ENCODE results near the gene BABAM2.

BABAM2 gene

DNA sequence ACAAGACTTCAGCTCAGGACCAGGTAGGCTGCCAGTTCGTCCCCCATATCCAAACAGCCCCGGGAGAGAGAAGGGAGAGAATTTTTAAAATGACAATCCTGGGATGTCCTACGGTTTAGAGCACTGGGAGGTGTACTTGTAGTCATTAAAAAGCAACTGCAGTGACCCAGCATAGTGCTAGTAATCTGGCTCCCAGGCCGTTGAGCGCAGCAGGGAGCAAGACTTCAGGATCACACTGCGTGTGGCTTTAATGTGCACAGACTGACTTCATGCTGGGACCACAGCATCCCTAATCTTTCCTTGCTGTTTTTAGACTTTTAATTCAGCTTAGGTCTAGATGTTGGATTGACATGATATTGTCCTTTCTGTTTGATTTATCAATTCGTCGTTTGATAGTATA, 282.8 kb downstream of the BABAM2 start:
- no peak for DNase-seq

DNA sequence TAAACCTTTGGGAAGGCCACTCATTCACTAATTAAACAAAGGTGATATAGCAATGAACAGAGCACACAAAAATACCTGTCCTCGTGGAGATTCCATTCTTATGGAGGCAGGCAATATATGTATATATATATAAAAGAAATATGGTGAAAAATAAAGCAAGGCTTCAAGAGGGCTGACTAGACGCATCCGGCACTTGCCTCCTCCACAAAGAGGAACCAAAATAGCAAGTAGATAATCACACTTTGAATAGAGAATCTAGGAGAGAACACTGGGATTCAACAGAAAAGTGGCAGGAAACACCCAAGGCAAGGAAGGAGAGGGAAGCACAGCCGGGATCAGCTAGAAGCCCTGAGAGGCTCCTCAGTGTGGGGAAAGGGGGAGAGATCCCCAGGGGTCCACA, 283.7 kb downstream of the BABAM2 start:
- DNase-seq: no peak

DNA sequence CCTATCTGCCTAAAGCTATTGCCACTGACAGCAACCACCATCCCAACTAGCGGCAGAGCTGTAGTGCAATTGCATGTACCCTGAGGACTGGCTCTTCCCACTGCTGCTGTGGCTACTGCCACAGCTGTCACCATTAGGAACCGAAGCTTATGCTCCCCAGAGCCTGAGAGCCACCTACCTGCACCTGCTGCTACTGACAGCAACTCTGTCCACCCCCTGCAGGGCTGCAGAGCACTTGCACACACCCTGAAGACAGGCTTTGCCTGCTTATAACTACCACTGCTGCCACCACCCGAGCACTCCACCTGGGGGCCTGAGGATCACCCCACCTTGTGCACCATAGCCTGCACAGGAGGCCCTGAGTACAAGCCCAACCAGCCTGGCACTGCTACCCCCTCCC, 284.5 kb downstream of the BABAM2 start:
- no peak for DNase-seq

DNA sequence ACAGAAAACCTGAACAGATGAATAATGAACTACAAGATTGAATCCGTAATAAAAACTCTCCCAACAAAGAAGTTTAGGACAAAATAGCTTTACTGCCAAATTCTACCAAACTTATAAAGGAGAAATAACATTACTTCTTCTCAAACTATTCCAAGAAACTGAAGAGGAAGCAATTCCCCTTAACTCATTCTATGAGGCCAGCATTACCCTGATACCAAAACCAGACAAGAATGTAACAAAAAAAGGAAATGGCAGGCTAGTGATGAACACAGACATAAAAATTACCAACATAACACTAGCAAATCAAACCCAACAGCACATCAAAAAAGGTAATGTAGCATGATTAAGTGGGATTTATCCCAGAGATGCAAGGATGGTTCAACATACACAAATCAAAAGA, 288.4 kb downstream of the BABAM2 start:
- DNase-seq: no peak

DNA sequence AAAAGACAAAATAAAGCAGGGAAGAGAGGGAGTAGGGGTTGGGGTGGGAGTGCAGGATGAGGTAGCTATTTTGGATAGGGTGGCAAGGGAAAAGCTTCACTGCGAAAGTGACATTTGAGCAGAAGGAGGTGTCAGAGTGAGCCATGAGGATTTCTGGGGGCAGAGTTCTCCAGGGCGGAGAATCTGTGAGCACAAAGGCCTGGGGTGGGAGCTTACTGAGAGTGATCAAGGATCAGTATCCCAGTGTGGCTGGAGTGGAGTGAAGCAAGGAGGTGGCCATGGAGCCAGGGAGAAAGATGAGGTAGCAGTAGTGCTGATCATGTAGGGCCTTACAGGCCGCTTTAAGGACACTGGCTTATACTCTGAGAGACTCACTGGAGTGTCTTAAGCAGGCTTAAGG, 291.3 kb downstream of the BABAM2 start:
- DNase-seq: no peak

DNA sequence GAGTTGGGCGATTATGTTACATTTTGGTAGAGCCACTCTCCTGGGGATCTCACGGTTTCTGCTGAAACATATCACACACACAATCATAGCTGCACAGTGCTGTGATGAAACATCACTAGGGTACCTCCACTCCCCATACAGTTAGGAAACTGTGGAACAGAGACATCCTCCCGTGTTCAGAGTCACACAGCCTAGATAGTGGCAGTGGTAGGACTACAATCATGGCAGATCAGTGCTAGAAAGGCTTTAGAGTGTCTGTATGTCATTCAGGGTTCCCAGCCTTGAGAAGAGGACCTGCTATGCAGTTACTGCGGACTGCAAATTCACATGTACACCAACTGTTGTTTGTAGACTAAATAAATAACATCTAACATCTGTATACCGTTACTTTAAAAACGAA, 291.8 kb downstream of the BABAM2 start:
- no peak for DNase-seq

DNA sequence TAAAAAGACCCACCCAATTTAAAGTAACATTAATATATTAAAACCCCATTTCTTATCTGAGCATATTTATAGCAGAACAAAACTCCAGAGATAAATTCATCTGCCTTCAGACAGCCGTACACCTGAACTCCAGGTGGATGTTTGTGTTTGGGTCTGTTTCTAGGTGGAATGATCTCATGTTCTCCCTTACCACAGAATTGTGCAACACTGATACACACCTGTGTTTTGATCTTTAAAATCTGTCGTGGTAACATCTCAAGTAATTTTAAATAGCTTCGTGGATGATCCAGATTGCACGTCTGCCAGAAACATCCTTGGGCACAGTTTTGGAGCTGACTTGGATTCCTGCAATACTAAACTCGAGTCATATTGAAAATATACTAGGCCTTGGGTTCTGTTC, 294.6 kb downstream of the BABAM2 start:
- DNase-seq: no peak

DNA sequence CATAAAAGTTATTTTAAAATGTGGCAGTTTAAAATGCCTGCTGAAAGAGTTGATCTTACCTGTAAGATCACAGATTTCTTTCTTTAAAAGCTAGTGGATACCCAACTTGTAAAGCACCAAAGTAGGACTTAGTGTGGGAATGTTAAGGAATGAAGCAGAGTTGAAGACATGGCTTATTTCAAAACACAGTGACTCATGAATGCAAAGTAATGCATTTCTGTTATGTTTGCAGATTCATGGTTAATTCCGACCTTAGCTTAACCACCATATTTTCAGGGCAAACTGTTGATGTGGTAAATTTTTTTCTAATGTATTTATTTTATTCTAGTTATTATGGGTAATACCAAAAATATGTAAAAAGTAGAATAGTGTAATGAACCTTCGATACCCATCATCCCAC, 295.4 kb downstream of the BABAM2 start:
- no peak for DNase-seq

DNA sequence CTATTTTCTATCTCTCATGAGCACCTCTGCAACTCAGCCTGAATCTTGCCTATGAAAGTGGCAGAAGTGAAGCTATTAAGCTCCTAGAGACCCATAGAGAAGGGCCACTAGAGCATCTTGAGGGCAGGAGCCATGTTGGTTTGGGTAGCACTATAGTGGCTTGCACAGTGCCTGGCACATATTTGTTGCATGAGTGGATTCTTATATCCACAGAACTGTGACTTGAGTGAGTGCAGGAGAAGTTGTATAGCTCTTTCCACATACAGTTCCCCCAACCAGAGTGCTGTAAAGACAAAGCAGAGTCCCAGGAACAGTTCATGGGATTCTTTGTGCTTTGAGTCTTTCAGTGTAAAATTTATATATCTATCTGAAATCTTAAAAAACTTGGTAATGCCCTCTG, 296.7 kb downstream of the BABAM2 start:
- DNase-seq: no peak

DNA sequence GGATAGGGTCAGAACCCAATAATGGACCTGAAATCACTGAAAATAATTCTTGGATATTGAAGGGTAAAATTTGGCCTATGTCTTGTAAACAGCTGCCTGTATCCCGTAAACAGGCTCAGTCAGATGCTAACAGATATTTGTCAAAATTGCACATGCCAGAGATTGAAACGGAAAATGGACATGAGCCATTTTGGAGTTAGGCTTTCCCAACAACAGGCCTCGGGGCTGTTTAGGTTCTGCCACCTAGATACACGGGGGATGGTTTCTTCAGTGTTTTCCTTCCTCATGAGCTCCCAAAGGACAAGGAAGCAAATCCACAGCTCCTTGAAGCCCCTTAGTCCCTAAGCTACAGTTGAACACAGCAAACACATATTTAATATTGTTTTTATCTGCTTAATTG, 297.9 kb downstream of the BABAM2 start:
- DNase-seq: no peak

DNA sequence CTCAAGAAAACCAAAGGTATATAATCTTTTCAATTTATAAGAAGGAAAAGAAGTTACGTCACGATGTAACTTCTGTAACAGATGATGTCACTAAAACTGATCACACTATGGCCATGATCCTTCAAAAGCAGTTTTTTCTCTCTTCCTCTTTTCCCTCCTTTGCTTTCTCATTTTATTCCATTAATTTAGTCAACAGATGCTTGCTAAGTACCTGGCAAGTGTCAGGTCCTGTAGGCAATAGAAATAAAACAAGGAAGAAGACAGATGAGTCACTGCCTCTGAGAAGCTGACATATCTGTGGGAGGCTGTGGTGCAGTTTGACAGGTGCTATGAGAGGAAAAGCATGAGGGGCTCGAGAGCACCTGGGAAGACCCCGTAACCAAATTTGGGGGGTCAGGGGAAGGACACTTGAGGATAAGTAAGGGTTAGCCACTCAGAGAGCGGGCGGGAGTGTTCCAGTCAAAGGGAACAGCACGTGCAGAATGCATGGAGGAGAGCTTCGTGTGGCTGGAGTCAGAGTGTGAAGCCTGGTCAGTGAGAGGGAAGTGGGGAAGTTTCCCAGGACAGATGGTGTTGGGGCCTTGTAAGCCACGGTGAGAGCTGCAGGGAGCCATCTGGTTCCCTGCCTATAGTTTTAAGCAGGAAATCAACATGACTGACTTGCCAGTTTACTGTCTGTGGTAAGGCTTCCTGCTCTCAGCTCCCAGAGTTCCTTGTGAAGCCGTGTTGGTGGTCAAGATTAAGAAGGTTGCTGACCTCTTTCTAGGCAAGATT, 303.3 kb downstream of the BABAM2 start:
- no peak for DNase-seq

DNA sequence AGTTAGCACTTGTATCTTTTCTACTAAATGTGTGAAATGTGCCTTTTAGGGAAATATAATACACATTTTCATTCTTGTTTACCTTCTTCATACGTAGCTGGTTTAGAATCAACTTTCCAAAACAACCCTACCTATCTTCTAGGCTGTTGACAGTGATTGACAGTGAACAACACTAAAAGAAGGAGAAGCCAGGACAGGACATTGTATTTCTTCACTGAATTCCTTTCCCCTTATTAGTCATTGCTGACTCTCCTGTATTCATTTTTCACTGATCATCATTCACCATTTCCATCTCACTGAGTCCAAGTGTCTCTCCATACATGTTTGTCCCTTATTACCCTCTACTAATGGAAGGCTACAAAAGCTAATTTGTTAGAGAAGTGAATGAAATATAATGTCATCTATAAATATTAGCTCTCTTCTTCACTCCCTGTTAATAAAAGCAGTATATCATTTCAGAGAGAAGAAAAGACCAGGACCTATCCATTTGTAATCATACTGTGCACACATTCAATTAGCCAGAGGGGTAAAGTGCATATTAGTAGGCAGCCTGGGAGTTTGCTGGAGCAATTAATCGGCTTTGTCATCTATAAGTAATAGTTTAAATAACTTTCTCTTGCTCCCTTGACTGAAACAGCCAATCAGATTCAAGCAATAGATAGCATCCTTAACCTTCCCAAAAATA, 309.6 kb downstream of the BABAM2 start:
- no peak for DNase-seq

DNA sequence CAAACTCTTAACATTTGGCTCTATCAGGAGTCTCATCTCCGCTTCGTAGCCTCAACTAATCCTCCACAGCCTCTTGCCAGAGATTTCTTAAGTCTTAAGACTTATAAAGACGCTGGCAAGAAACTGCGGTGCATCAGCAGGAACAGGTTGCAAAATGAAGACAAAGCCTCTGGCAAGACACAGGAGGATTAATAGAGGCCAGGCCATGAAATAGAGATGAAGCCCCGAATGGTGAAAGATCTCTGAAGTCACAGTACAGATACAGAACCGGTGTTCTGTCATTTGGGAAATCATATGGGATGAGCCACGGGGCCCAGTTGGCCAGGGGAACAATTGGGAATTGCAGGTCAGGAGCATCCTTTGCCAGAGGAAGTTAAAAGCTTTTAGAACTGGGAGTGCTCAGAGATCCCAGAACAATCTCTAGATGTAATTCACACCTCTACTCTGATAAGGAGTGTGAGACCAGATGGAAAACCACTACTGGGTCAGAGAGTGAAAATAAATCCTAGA, 311.2 kb downstream of the BABAM2 start:
- DNase-seq: no peak

DNA sequence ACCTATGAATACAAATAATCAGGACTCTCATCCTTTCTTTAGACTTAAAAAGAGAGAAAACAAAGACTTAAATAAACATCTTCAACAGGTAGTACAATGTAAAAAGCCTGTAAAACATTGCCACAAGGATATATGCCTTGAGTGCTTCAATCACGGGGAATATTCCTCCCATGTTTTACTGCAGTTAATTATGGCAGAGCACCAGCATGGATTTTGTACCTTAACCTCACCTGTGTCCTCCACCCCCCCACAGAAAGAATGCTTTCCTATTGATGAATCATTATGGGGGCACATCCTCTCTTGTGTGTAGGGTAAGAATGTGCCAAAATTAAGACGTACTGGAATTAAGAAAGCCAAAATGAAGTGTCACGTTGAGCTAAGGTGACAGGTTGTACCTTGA, 312.2 kb downstream of the BABAM2 start:
- no peak for DNase-seq

DNA sequence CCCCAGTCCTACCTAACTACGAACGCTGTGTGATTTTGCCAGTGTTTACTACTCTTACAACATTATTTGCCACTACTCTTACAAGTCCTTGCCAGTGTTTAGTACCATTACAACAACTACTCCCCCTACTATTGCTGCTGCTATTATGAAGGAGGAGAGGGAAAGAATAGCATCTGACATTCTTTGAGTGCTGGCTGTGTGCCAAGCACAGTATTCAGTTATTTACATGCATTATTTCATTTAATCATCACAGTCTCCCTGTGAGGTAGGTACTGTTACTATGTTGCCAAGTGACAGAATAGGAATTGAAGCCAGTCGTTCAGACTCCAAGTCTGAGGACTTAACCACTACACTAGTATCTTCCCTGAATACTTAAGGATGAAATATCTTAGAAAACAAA, 316.2 kb downstream of the BABAM2 start:
- no peak for DNase-seq

DNA sequence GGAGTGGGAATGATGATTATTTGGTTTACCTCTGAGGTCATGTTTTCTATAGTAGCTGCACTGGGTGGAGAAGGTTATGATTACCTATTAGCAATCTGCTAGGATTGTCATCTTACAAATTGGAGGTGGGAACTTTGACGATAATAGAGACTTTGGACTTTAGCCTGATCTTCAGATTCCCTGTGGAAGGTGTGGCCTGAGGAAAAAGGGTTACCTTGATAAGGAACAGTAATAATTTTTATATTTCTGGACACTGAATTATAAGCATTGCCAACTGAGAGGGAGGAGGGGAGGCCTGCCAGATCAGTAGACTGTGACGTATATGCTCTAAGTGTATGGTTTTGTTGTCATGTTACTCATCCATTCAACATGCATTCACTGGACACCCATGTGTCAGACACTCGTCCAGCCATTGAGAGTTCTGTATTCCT, 318.7 kb downstream of the BABAM2 start:
- no peak for DNase-seq

DNA sequence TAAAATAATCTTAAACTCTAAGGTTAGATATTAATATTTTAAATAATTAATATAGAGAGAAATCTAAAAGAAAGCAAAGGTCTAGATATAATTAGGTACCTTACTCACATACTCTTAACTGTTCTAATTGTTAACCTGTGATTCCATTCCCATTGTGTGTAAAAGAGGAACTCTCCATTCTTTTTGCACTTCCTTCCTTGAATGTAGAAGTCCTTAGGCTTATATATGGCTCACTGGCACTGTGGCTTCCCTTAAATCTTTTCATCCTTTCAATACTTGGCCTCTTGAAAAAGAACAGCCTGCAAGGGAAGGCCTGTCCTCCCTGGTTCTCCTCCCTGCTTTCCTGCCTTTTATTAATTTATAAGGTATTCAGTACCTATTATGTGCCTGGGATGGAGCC, 319.3 kb downstream of the BABAM2 start:
- no peak for DNase-seq

DNA sequence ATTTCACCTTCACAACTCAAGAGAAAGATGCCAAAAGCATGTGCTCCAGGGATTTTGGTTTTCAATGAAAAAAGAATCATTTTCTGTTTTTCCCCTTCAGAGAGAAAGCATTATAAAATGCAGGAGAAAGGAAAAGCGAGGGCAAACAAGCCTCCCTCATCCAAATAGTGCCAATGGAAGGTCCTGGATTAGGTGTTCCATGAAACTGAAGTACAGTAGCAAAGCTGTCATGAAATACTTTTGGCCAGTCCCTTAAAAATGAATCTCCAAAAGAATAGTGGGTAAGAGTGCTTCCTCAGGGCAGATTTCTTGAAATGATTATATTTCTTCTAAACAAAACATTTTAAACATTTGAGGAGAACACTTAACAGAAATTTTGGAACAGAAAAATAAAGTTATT, 320.0 kb downstream of the BABAM2 start:
- DNase-seq: no peak

DNA sequence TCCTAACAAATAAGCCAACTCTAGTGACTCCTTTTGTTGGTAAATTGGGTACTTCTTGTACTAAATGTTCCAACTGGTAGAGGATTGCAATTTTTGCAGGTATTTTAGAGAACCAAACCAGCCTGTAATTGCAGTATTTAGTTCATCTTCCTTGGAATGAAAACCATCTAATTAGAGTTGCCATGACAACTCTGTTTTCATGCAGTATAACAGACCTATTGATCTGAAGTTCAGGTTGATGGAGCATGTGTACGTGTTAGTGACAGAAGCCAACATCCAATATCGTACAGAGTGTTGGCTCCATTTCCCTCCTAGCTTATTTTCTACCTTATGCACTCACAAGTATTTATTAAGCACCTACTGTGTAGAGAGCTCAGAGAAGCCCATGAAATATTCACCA, 325.8 kb downstream of the BABAM2 start:
- no peak for DNase-seq

DNA sequence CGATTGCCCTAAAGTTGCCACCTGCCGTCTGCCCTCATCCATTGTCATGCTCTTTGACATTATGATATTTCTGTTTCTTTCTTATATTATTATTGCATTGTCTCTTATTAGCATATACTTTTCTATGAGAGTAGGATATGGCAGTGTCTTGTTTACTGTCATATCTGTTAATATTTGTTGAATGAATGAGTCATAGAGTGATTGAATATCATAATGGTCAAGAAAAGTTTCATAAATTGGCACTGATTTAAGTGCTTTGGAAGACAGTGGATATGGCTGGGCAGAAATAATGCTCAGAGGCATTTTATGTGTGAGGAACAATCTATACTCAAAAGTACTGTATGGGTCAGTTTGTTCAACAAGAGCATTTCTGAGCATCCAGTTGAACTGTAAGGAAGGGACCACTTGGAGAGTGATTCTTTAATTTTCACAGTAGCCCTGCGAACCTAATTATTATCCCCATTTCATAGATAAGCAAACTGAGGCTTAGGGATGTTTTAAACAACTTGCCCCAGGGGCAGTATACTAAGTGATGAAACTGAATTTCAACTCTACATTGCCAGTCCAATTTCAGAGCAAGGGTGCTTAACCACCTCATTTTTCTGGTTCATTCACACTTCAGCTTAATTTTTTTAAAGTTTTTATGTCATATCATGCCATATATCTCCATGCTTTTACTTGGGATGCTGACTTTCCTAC, 326.7 kb downstream of the BABAM2 start:
- DNase-seq: no peak

DNA sequence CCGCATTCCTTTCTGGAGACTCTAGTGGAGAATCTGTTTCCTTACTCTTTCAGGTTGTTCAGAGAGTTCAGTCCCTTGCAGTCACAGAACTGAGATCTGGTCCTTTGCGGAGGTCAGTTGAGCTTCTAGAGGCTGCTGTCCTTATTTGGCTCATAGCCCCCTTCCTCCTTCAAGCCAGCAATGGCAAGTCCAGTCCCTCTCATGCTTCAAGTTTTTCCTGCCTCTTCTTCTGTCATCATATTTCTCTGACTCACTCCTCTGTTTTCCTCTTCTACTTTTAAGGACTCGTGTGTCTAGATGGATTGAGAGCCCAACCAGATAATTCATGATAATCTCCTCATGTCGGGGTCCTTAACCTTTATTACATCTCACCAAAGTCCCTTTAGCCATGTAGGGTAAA, 328.6 kb downstream of the BABAM2 start:
- no peak for DNase-seq

DNA sequence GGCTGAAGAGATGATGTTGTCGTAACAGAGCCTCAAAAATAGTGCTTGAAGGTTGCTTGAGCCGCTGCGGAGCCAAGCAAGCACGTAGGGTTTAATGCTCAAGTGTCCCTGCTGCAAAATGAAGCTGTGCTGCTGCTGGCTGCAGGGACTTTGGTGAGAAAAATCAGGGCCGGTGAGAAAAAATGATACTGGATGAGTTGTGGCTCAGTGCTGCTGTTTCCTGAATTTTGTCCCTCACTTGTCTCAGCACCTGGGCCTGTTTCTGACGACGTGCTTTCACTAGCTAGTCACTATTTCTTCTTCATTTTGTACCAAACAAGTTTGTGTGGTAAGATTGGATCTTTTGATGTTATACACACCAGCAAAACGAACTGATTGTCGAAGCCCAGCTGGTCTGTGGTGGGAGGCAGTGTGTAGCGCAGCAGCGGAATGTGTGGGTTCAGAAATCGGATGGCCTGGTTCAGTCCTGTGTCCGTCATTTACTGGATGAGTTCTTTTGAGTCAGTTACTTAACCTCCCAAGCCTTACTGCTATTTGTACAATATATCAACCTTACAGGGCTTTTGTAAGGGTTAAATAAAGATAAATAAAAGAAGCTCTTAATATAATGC, 329.3 kb downstream of the BABAM2 start:
- DNase-seq: no peak

DNA sequence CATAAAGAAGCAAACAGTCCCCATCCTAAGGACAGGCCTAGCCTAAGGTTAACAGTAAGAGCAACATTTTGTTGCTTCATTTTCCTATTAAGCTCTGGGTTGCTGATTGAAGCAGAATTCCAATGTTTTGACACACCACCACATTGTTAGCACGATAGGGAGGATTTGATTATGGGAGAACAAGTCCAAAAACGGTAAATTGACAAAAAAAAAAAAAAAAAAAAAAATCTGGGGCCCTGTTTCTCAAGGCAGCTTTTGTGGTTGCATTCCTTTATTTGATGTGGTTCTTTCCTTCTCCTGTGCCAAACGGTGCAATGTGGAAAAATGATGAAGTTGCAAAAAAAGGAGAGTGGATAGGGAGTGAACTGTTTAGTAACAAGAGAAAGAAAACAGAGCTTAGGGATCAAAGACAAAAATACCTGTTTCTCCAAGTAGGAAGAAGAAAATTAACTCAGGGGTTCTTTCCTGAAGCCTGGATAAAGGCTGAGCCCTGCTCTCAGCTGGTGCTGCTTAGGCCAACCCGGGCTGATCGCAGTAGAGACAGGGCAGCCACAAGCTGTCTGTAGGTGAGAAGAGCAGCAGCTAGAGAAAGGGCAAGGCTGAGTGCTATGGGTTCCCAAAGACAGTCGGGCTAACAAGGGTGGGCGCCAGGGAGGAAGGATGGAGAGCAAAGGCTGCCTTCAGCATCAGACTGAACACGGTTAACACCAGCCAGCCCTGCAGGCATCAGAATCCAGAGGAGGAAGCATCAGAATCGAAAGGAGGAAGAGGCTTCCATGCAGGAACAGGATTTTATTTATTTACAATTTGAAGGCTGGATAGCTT, 334.3 kb downstream of the BABAM2 start:
- DNase-seq: no peak
